ENCODE results near the gene KRTAP10-12. TPM values are rescaled to one million over a fixed set of nuclear protein-coding genes. Genes with fewer than 3 reads are reported as not detected.

The KRTAP10-12 gene
- total and polyA plus RNA-seq, 10 of the 15 experiments (the other 5 are each of a cell fraction or from before 2014, with no cell fraction given): not detected

GRCh38 chr21:44710294-44710665 lies 13.3 kb downstream of the KRTAP10-12 start:
- no peak for ATAC-seq
- no peak for FAIRE-seq
- POLR2A ChIA-PET: no interaction called here
- H3K4me2 ChIP-seq (ENCODE audit: control insufficient read depth, insufficient read depth): no peak overlapping the region
- H3K9me3 ChIP-seq (replicated peaks; ENCODE audit: control insufficient read depth, insufficient read depth, low read length): peaks cover 6% of the 10 kb centered on the region; the same call in 1 of the 3 replicates
- H3K36me3 ChIP-seq (ENCODE audit: control insufficient read depth in 2 of 2, insufficient read depth in 2 of 2, low read length in 1 of 2): no peaks in the 10 kb centered on the region
- in situ Hi-C loops (cut with MboI): no loop called here
- no peaks in the 10 kb centered on the region for H3K4me1 ChIP-seq (ENCODE audit: control insufficient read depth, insufficient read depth, low read length)
- SMC1A ChIA-PET (ENCODE audit: uncharacterized antibody, unreplicated experiment): no interaction called here
- RAD21 ChIA-PET (ENCODE audit: unreplicated experiment): no interaction called here
- no peak overlapping the region for H2AFZ ChIP-seq (ENCODE audit: control insufficient read depth, low read depth, low read length)
- no peak overlapping the region for H3K9ac ChIP-seq (ENCODE audit: control insufficient read depth, insufficient read depth, low read length)
- H3K27ac ChIP-seq (ENCODE audit: control insufficient read depth, insufficient read depth): no peak overlapping the region
- no peaks in the 10 kb centered on the region for H3K79me2 ChIP-seq (ENCODE audit: control insufficient read depth, insufficient read depth, low read length)
- BruUV-seq (replicated peaks): no TSS peak
- WGBS (ENCODE audit: insufficient coverage, insufficient replicate concordance, low lambda C conversion rate, missing lambda C conversion rate): 5% methylated on average over 17 of the region's 17 CpGs
- TF ChIP-seq, protein P1, sequence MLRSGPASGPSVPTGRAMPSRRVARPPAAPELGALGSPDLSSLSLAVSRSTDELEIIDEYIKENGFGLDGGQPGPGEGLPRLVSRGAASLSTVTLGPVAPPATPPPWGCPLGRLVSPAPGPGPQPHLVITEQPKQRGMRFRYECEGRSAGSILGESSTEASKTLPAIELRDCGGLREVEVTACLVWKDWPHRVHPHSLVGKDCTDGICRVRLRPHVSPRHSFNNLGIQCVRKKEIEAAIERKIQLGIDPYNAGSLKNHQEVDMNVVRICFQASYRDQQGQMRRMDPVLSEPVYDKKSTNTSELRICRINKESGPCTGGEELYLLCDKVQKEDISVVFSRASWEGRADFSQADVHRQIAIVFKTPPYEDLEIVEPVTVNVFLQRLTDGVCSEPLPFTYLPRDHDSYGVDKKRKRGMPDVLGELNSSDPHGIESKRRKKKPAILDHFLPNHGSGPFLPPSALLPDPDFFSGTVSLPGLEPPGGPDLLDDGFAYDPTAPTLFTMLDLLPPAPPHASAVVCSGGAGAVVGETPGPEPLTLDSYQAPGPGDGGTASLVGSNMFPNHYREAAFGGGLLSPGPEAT (IDR thresholded peaks at IDR 0.05; ENCODE audit: low read depth): no peak
- no peak for TF ChIP-seq ASH2L (IDR thresholded peaks at IDR 0.05; ENCODE audit: borderline replicate concordance, low read depth)
- no peak for TF ChIP-seq TCF7 (IDR thresholded peaks at IDR 0.05; ENCODE audit: borderline replicate concordance)
- TF ChIP-seq, protein P2, sequence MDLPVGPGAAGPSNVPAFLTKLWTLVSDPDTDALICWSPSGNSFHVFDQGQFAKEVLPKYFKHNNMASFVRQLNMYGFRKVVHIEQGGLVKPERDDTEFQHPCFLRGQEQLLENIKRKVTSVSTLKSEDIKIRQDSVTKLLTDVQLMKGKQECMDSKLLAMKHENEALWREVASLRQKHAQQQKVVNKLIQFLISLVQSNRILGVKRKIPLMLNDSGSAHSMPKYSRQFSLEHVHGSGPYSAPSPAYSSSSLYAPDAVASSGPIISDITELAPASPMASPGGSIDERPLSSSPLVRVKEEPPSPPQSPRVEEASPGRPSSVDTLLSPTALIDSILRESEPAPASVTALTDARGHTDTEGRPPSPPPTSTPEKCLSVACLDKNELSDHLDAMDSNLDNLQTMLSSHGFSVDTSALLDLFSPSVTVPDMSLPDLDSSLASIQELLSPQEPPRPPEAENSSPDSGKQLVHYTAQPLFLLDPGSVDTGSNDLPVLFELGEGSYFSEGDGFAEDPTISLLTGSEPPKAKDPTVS (IDR thresholded peaks at IDR 0.05; ENCODE audit: low read depth, low read length): no peak
- TF ChIP-seq, protein P3, sequence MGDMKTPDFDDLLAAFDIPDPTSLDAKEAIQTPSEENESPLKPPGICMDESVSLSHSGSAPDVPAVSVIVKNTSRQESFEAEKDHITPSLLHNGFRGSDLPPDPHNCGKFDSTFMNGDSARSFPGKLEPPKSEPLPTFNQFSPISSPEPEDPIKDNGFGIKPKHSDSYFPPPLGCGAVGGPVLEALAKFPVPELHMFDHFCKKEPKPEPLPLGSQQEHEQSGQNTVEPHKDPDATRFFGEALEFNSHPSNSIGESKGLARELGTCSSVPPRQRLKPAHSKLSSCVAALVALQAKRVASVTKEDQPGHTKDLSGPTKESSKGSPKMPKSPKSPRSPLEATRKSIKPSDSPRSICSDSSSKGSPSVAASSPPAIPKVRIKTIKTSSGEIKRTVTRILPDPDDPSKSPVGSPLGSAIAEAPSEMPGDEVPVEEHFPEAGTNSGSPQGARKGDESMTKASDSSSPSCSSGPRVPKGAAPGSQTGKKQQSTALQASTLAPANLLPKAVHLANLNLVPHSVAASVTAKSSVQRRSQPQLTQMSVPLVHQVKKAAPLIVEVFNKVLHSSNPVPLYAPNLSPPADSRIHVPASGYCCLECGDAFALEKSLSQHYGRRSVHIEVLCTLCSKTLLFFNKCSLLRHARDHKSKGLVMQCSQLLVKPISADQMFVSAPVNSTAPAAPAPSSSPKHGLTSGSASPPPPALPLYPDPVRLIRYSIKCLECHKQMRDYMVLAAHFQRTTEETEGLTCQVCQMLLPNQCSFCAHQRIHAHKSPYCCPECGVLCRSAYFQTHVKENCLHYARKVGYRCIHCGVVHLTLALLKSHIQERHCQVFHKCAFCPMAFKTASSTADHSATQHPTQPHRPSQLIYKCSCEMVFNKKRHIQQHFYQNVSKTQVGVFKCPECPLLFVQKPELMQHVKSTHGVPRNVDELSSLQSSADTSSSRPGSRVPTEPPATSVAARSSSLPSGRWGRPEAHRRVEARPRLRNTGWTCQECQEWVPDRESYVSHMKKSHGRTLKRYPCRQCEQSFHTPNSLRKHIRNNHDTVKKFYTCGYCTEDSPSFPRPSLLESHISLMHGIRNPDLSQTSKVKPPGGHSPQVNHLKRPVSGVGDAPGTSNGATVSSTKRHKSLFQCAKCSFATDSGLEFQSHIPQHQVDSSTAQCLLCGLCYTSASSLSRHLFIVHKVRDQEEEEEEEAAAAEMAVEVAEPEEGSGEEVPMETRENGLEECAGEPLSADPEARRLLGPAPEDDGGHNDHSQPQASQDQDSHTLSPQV (IDR thresholded peaks at IDR 0.05): no peak
- no peak for TF ChIP-seq SREBF2 (IDR thresholded peaks at IDR 0.05; ENCODE audit: low read length)
- no peak for TF ChIP-seq ZBTB11 (CRISPR knock-in tag; IDR thresholded peaks at IDR 0.05)
- no peak for TF ChIP-seq ZNF207 (IDR thresholded peaks at IDR 0.05; ENCODE audit: borderline replicate concordance)
- TF ChIP-seq CTCF (IDR thresholded peaks at IDR 0.05 in 2 of 3, conservative IDR thresholded peaks at IDR 0.05 in 1 of 3; ENCODE audit: control insufficient read depth in 2 of 3, extremely low read depth in 1 of 3, insufficient read depth in 1 of 3, low read depth in 3 of 3, low read length in 3 of 3): no peak
- peaks cover 12 to 18% of the 10 kb centered on the region in 2 experiments; a peak in 3 of 4 replicates for H3K27me3 ChIP-seq (replicated peaks in 1 of 2; ENCODE audit: control insufficient read depth in 2 of 2, insufficient read depth in 2 of 2, low read length in 1 of 2)
- no peak for DNase-seq (ENCODE audit: low read depth, low spot score)
- intact Hi-C loops (cut with micrococcal nuclease; ENCODE audit: unreplicated experiment): no loop called here
- CTCF ChIA-PET: no interaction called here
- no peak overlapping the region for H3K4me3 ChIP-seq
- H4K20me1 ChIP-seq (ENCODE audit: control insufficient read depth, insufficient read depth): no peaks in the 10 kb centered on the region
